Mesenchymal stem cell (in vitro differentiated cells and primary cell): Measurements from ENCODE around the gene ARMH3.
"Not testable (repeated sequence)": the region's sequence is repeated elsewhere in the genome, so short reads cannot be mapped to it uniquely, and the experiment has no call there.

Experiments
- DNase-seq: peaks from one replicate; pipeline ENCODE4 v3.0.0-alpha.2; 2013
- H2AFZ ChIP-seq: one replicate; pipeline ENCODE4 v1.6.1; 2013; ENCODE audit warnings: low read depth, mild to moderate bottlenecking, control low read depth, inconsistent platforms, low read length, moderate library complexity
- H2AK5ac ChIP-seq: 2 replicates; pipeline ENCODE4 v1.6.1; 2013; ENCODE audit warnings: low read length, moderate library complexity, mild to moderate bottlenecking, inconsistent platforms; ENCODE audit not compliant: severe bottlenecking
- H2BK120ac ChIP-seq: one replicate; pipeline ENCODE4 v1.6.1; 2013; ENCODE audit warnings: low read depth, mild to moderate bottlenecking, inconsistent platforms, low read length, moderate library complexity
- H2BK12ac ChIP-seq, 2 experiments: one replicate each; pipeline ENCODE4 v1.6.1; 2013; ENCODE audit warnings: inconsistent platforms in 2 of 2, low read length in 2 of 2, mild to moderate bottlenecking in 2 of 2, moderate library complexity in 2 of 2, control low read depth in 1 of 2
- H2BK15ac ChIP-seq: one replicate; pipeline ENCODE4 v1.6.1; 2013; ENCODE audit warnings: mild to moderate bottlenecking, low read depth, inconsistent platforms; ENCODE audit not compliant: poor library complexity, severe bottlenecking
- H2BK5ac ChIP-seq: 2 replicates; pipeline ENCODE4 v1.6.1; 2013; ENCODE audit warnings: low read depth, mild to moderate bottlenecking, low read length, control low read depth, inconsistent platforms; ENCODE audit not compliant: poor library complexity, severe bottlenecking
- H3K14ac ChIP-seq, 2 experiments: one replicate each; pipeline ENCODE4 v1.6.1; 2013; ENCODE audit warnings: inconsistent platforms in 2 of 2, low read length in 2 of 2, control low read depth in 1 of 2, mild to moderate bottlenecking in 1 of 2, moderate library complexity in 1 of 2
- H3K18ac ChIP-seq, 2 experiments: one replicate each; pipeline ENCODE4 v1.6.1; 2013; ENCODE audit warnings: inconsistent platforms in 2 of 2, low read length in 2 of 2, control low read depth in 1 of 2, low read depth in 1 of 2, mild to moderate bottlenecking in 1 of 2
- H3K23ac ChIP-seq, 2 experiments: one replicate each; pipeline ENCODE4 v1.6.1; 2013; ENCODE audit warnings: inconsistent platforms in 2 of 2, low read length in 2 of 2, mild to moderate bottlenecking in 2 of 2, moderate library complexity in 2 of 2, control low read depth in 1 of 2
- H3K27ac ChIP-seq: 2 replicates; pipeline ENCODE4 v1.5.1; 2013; ENCODE audit warnings: mild to moderate bottlenecking, moderate library complexity, low read length, control low read depth, inconsistent platforms; ENCODE audit not compliant: poor library complexity, severe bottlenecking
- H3K27me3 ChIP-seq, 2 experiments: 2 replicates each; pipeline versions ENCODE4 v1.6.1 to v1.7.0; 2013; ENCODE audit warnings: low read length in 2 of 2, mild to moderate bottlenecking in 2 of 2, moderate library complexity in 2 of 2, control low read depth in 1 of 2, inconsistent platforms in 1 of 2; ENCODE audit not compliant: control insufficient read depth in 1 of 2, insufficient read depth in 1 of 2
- H3K36me3 ChIP-seq, 2 experiments: 2 replicates each; pipeline versions ENCODE4 v1.6.1 to v1.7.0; 2013; ENCODE audit warnings: low read length in 2 of 2, control low read depth in 1 of 2, inconsistent platforms in 1 of 2, low read depth in 1 of 2, mild to moderate bottlenecking in 1 of 2; ENCODE audit not compliant: insufficient read depth in 2 of 2, control insufficient read depth in 1 of 2
- H3K4ac ChIP-seq, 2 experiments: one replicate each; pipeline ENCODE4 v1.6.1; 2013; ENCODE audit warnings: inconsistent platforms in 2 of 2, low read length in 2 of 2, mild to moderate bottlenecking in 2 of 2, moderate library complexity in 2 of 2, control low read depth in 1 of 2, low read depth in 1 of 2
- H3K4me1 ChIP-seq: 2 replicates; pipeline ENCODE4 v1.6.1; 2013; ENCODE audit warnings: low read depth, low read length, control low read depth; ENCODE audit not compliant: control insufficient read depth, insufficient read depth
- H3K4me2 ChIP-seq: 2 replicates; pipeline ENCODE4 v1.6.1; 2013; ENCODE audit warnings: low read length, mild to moderate bottlenecking, inconsistent platforms; ENCODE audit not compliant: poor library complexity, severe bottlenecking
- H3K4me3 ChIP-seq, 2 experiments: 2 replicates each; pipeline versions ENCODE4 v1.5.1 to v1.7.0; 2013; ENCODE audit warnings: low read length in 2 of 2, mild to moderate bottlenecking in 2 of 2, control low read depth in 1 of 2, low read depth in 1 of 2; ENCODE audit not compliant: insufficient read depth in 1 of 2
- H3K79me1 ChIP-seq: replicated peaks from 2 replicates; pipeline ENCODE4 v1.6.1; 2013; ENCODE audit warnings: mild to moderate bottlenecking, control low read depth, low read length, inconsistent platforms; ENCODE audit not compliant: poor library complexity, severe bottlenecking
- H3K9ac ChIP-seq: 2 replicates; pipeline ENCODE4 v1.7.0; 2013; ENCODE audit warnings: mild to moderate bottlenecking, low read length, moderate library complexity
- H3K9me3 ChIP-seq: 2 replicates; pipeline ENCODE4 v1.7.0; 2013; ENCODE audit warnings: mild to moderate bottlenecking, low read length; ENCODE audit not compliant: control insufficient read depth
- H4K8ac ChIP-seq: one replicate; pipeline ENCODE4 v1.6.1; 2013; ENCODE audit warnings: inconsistent platforms, mild to moderate bottlenecking, low read length, moderate library complexity
- H4K91ac ChIP-seq: one replicate; pipeline ENCODE4 v1.6.1; 2013; ENCODE audit warnings: mild to moderate bottlenecking, low read length, inconsistent platforms
- WGBS: methylation state at CpG from one replicate; pipeline ENCODE4 v1.1.7; 2013; ENCODE audit warnings: mixed read lengths; 5-methylcytosine and 5-hydroxymethylcytosine counted together

ARMH3 gene

DNA sequence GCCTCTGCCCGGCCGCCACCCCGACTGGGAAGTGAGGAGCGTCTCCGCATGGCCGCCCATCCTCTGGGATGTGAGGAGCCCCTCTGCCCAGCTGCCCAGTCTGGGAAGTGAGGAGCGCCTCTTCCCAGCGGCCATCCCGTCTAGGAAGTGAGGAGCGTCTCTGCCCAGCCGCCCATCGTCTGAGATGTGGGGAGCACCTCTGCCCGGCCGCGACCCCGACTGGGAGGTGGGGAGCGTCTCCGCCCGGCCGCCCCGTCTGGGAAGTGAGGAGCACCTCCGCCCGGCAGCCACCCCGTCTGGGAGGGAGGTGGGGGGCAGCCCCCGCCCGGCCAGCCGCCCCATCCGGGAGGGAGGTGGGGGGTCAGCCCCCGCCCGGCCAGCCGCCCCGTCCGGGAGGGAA, 20.2 kb downstream of the ARMH3 start:
- H3K4ac ChIP-seq, H3K9ac ChIP-seq, H3K23ac ChIP-seq, H3K14ac ChIP-seq, H3K9me3 ChIP-seq, DNase-seq, H3K4me1 ChIP-seq, H2BK15ac ChIP-seq, H3K18ac ChIP-seq, H3K4me2 ChIP-seq, H2AK5ac ChIP-seq, H2BK12ac ChIP-seq, H3K27me3 ChIP-seq, H4K8ac ChIP-seq, H3K4me3 ChIP-seq, H3K27ac ChIP-seq, H4K91ac ChIP-seq, H2AFZ ChIP-seq, H2BK5ac ChIP-seq, H2BK120ac ChIP-seq: not testable (repeated sequence)
- WGBS = 97% methylated on average over 15 of the region's 33 CpGs
- H3K36me3 ChIP-seq = peaks cover 19 to 54% of the 10 kb centered on the region in 2 experiments
- peaks cover 16% of the 10 kb centered on the region for H3K79me1 ChIP-seq

DNA sequence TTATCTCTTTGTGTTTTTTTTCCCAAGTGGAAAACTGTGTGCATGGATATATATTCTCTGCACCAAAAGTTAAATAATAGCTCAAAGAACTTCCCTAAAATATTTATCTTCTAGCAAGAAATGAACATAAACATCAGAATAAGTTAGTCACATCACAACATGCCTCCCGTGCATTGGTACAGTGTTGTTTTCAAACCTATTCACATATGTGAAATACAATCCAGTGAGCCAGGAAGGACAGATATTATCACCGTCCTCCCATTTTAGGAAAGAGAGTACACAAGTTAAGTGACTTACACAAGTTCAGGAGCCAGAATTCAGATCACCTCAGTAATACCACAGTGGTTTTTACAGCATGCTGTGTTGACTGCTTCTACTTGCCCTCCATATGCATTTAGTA, 22.2 kb downstream of the ARMH3 start:
- no peak overlapping the region for H4K8ac ChIP-seq
- DNase-seq = no peak
- no peak overlapping the region for H2AK5ac ChIP-seq
- H2BK12ac ChIP-seq = no peak overlapping the region
- WGBS = 100% methylated on average over 2 of the region's 2 CpGs
- H3K27ac ChIP-seq = no peak overlapping the region
- H2BK15ac ChIP-seq = no peak overlapping the region
- no peak overlapping the region for H3K4ac ChIP-seq
- no peak overlapping the region for H3K18ac ChIP-seq
- no peak overlapping the region for H4K91ac ChIP-seq
- H3K4me3 ChIP-seq = no peak overlapping the region
- no peak overlapping the region for H3K4me2 ChIP-seq
- H3K9me3 ChIP-seq = no peaks in the 10 kb centered on the region
- no peaks in the 10 kb centered on the region for H3K4me1 ChIP-seq
- H2AFZ ChIP-seq = no peak overlapping the region
- no peak overlapping the region for H3K9ac ChIP-seq
- H3K36me3 ChIP-seq = peaks cover 28 to 60% of the 10 kb centered on the region in 2 experiments
- H3K23ac ChIP-seq = no peak overlapping the region
- no peaks in the 10 kb centered on the region for H3K27me3 ChIP-seq
- no peak overlapping the region for H3K14ac ChIP-seq
- H2BK5ac ChIP-seq = no peak overlapping the region
- no peak overlapping the region for H2BK120ac ChIP-seq
- peaks cover 9% of the 10 kb centered on the region for H3K79me1 ChIP-seq

DNA sequence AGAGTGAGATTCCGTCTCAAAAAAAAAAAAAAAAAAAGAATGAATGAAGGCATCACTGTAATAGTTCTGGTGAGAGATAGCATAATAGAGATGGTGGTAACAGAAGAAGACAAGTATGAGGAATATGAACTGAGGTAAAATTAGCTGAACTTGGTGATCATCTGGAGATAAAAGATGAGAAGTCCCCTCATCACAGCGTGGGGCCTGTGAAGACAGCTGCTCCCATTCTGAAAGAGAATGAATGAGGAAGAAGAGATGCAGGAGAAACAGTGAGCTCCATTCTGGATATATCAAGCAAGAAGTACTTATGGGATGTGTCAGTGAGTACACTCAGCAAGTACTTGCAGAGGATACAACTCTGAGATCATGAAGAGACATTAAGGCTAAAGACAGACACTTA, 28.7 kb downstream of the ARMH3 start:
- no peak for DNase-seq
- Histone ChIP-seq H3K79me1 (peaks cover 2% of the 10 kb centered on the region), H4K8ac (no peak overlapping the region), H2BK15ac (no peak overlapping the region), H3K4me2 (no peak overlapping the region), H3K18ac (no peak overlapping the region), H3K4ac (no peak overlapping the region), H3K27me3 (no peaks in the 10 kb centered on the region), H3K36me3 (peaks cover 19 to 83% of the 10 kb centered on the region in 2 experiments), H2AFZ (no peak overlapping the region), H3K27ac (no peak overlapping the region), H3K4me3 (no peak overlapping the region), H3K9me3 (no peaks in the 10 kb centered on the region), H3K23ac (no peak overlapping the region), H3K4me1 (no peaks in the 10 kb centered on the region), H3K14ac (no peak overlapping the region), H3K9ac (no peak overlapping the region), H2BK5ac (no peak overlapping the region), H2BK120ac (no peak overlapping the region), H4K91ac (no peak overlapping the region), H2AK5ac (no peak overlapping the region), H2BK12ac (no peak overlapping the region)
- WGBS = 98% methylated on average over 2 of the region's 2 CpGs

DNA sequence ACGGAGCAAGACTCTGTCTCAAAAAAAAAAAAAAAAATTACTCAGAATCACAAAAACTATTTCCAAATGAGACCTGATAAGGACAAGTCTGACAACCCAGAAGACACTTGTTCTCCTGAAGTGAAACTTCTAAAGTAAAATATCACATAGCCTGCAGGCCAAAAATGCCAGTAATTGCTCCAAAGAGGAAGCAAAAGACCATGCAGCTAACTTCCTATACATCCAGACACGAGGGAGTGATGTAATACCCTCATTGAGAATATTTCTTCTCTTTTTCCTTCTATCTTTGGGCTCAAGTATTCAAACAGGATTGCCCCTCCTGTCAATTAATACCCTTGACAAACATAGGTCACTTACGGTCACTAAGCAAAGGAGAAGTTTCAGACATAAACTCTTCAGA, 31.2 kb downstream of the ARMH3 start:
- Histone ChIP-seq H3K23ac (no peak overlapping the region), H3K27ac (no peak overlapping the region), H3K79me1 (peaks cover 2% of the 10 kb centered on the region), H2BK12ac (no peak overlapping the region), H3K4ac (no peak overlapping the region), H3K18ac (no peak overlapping the region), H3K36me3 (peaks cover 22 to 78% of the 10 kb centered on the region in 2 experiments), H2BK120ac (no peak overlapping the region), H4K8ac (no peak overlapping the region), H3K9ac (no peak overlapping the region), H2AFZ (no peak overlapping the region), H2BK15ac (no peak overlapping the region), H3K4me2 (no peak overlapping the region), H3K9me3 (no peaks in the 10 kb centered on the region), H3K4me3 (no peak overlapping the region), H3K27me3 (no peaks in the 10 kb centered on the region), H3K14ac (no peak overlapping the region), H2BK5ac (no peak overlapping the region), H3K4me1 (no peaks in the 10 kb centered on the region), H4K91ac (no peak overlapping the region), H2AK5ac (no peak overlapping the region)
- 95% methylated on average over 3 of the region's 3 CpGs for WGBS
- DNase-seq = no peak
